CD4-positive, alpha-beta T cell treated with Interleukin-1 beta for 1 hour (primary cell): ENCODE data around the gene RXRA.

Source experiments
- DNase-seq, 2 donors: peaks; one replicate each; pipeline ENCODE4 v3.0.0-alpha.2; 2020 to 2022

RXRA gene

DNA sequence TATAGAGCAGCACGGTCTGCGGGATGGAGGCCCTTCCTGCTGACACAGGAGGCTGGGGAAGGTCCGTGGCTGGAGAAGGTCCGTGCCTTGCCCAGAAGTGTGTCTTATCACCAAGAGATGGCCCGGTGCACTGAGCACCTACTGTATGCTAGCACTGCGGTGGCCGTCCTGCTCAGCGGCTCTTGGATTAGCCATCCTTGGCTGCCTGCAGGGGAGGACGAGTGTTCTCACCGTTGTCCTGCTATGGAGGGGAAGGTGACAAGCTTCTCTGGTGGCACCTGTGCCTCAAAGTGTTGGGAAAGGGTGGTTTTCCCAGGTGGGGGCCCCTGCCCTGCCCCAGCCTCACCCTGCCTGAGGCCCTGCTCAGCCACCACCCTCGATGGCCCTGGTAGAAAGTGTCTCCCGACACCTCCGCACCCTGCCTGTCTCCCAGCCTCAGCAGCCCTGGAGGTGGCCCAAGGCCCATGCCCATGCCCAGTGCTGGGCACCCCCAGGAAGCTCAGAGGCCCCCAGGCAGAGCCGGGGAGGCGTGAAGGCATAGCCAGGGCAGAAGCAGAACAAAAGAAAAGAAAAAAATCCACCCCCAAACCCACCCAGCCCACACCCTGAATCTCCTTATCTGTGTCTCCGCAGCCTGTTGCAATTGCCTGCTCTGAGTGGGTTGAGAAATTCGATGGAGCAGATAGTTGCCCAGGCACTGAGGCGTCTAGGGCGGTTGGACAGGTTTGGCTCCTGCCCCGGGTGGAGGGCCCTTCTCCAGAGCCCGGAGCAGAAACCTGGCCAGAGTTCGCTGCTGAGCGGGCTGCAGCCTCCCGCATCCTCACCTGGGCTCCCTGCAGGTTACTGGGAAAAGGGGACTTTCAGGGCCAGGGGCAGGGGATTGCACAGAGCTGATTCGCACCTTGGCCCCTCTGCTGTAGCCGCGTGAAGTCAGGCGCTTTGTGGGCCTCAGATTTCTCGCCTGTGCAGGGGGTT is 30.5 kb downstream of the RXRA start:
- no peak for DNase-seq

DNA sequence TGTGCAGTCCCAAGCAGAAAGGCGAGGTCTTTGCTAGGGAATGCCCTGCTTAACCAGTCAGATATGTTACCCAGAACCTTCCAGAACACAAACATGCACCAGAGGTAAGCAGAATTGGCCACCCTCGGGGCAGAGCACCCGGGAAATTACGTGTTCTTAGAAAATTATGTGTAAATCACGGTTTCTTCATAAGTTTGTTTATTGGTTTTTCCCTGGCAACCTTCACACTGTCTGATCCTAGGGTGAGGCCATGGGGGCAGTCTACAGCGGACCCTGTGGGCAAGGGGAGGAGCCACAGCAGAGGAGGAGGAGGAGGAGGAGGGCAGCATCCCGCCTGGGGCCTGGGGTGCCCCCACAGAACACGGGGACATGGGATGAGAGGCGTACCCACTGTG is 31.4 kb downstream of the RXRA start:
- no peak for DNase-seq

GRCh38 chr9:134358026-134358661 is 31.9 kb downstream of the RXRA start:
- no peak for DNase-seq

DNA sequence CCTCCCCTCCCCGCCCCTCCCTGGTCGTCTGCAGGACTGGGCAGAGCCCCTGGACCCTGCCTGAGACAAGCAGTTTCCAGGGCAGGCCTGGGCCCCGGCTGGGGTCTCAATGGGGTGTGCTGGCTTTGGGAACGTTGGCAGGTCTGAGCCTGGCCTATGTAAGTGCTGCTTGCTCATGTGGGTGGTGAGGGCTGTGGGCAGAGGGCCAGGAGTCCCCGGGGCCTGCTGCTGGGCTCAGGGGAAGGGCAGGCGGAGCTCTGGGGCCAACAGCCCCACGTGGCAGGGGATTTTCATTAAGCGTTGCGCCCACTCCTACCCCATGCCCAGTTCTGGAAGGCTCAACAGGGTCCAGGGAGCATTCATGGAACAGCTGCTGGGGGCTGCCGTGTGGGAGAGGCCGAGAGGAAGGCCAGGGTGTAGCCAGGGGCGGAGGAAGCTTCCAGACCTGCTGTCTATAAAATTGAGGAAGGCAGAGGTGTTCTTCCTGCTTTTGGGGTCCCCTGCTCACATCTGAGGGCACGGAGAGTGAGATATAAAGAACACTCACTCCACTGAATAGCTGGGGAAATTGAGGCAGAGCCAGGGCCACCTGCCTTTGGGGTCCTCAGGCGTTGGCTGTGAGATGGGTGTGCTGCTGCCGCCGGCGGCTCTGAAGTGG is 32.5 kb downstream of the RXRA start:
- no peak for DNase-seq

DNA sequence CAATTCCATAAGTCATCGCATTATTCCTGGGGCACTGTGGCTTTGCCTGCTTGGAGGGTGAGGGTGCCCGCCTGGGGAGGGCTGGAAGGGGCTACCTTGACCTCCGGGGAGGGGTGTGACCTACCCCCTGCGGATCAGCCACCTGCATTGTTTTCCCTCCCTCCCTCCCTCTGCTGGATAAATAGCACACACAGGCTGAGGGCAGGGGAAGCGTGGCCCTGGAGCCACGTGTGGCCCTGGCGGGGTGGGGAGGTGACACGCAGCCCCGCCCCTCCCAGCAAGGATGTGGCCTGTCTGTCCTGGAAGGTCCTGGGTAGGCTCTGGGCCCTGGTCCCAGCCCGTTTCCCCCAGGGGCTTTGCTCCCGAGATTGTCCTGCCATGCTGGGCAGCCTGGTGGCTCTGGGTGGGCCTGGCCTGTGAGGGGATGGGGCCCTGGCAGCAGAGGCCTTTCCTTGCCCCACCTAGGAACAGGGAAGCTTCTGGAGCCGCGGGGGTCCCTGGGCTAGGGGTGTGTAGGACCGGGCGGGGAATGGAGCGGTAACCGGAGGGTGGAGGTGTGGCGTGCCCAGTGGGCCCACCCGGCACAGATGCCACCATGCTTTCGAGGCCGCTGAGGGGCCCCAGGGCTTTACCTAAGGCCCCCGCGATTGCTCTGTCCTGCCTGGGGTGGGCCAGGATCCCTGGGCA is 33.4 kb downstream of the RXRA start:
- DNase-seq, result peak in 1 of 2 donors; percentile 7

GRCh38 chr9:134360180-134360759 is 34.0 kb downstream of the RXRA start:
- DNase-seq, result peak in 1 of 2 donors; percentile 11

DNA sequence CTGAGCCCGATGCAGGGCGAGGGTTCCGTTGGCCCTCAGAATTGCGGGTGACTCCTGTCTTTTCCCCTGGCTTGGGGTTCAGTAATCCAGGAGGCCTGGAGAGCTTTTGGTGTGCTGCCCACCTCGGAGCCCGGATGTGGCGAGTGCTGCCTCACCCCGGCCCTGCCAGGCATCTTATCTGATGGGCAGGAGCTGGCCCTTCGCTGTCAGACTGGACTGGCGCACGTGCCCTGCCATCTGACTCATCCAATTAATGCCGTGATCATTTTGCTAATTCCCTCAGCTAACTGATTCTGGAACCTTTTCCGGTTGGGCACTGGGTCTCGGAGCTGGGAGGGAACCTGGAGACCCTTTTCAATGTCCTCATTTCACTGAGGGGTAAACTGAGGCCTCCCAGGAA is 34.6 kb downstream of the RXRA start:
- DNase-seq, result no peak

DNA sequence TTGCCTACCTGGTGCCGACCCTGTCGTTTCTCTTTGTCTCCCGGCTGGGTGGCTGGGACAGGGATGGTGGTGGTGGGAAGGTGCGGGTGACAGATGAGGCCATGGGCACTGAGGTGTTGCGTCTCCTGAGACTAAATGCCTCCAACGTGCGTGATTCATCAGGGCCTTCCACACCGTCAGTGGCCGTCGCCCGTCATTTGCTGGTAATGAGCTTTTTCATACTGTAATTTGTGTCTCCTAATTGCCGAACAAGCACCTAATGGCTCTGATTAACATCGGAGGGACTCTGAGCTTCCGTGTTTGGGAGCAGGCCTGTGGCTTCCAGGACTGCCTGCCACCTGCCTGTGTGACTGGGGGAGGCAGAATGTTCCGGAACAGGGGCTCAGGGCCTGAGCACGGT is 35.2 kb downstream of the RXRA start:
- DNase-seq, result no peak

DNA sequence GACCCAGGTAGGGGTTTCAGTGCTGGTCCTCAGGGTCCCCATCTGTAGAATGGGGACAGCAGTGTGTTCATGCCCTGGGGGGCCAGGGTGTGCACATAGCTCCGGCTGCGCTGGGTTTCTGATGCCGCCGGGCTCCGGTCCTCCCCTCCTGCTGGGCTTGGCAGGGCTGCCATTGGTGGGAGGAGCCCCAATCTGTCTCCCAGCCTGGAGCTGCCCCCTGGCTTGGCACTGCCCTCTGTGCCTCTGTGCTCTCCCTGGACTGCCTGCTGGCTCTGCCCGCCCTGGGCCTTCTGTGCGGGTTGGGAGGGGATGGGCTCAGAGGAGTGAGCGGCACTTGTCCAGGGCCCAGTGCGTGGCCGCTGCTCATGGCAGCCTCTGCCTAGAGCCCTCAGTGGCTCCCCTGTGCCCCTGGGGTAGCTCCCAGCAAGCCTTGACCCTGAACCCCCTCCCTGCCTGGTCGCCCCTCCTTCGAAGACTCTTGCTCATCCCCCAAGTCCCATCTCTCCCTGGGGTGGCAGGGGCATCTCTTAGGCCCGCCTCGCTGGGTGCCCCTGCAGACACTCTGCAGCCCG is 35.7 kb downstream of the RXRA start:
- DNase-seq, result no peak

- DNase-seq, result no peak
Measured at GRCh38 chr9:134363450-134363849, 37.2 kb downstream of the RXRA start.

DNA sequence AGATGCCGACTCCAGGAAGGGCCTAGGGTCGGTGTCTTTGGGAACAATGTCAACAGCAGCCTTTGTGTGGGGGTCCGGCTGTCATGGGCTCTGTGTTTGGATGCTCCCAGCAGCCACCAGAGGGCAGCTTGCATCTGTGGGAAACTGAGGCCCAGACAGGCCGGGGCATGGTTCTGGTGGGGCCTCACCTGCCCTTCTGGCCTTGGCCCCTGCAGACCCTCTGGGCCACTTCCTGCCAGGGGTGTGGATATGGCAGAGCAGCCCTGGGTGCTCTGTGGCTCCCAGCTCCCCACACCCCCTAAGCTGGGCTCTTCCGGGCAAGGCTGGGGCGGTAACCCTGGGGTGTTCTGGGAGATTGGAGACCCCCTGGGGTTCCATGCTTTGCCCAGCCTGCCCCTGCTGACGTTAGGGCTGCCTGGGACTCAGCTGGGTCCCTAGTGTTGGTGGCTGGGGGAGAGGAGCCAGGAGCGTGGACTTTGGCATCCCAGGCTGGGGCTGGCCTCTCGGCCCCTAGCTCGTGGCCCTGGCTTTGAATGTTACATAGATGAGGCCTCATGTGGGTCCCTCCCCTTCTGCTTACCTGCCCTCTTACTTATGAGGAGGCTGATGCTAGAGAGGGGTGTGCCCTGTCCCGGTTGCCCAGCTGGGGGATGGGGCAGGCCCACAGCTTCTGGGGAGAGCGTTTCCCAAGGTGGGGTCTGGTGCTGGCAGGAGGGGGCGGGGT is 38.3 kb downstream of the RXRA start:
- DNase-seq, result peak in 1 of 2 donors; percentile 18

DNA sequence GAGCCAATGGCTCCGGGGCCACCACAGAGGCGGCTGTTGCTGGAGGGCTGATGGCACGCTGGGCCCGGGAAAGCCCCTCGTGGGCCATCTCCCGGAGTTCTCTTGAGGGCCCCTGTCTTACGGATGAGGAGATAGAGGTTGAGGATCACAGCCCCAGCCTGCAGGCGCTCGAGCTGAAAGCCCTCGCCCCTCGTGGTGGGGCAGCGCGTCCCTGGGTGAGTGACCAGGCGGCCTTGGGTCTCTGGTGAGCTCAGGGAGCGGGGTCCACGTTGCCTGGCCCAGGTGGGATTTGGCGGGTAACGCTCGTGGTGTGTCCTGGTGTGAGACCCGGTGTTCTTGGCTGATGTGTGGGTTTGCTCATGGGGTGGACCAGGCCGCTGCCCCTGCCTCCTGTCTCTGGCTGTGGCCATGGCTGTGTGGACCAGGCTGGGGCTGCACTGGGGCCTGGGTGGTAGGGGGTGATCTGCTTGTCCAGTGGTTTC is 38.9 kb downstream of the RXRA start:
- DNase-seq, result no peak

- no peak for DNase-seq
Measured at GRCh38 chr9:134365791-134366222, 39.6 kb downstream of the RXRA start.

- peak in 1 of 2 donors; percentile 69 for DNase-seq
Measured at GRCh38 chr9:134366223-134367031, 40.2 kb downstream of the RXRA start.

DNA sequence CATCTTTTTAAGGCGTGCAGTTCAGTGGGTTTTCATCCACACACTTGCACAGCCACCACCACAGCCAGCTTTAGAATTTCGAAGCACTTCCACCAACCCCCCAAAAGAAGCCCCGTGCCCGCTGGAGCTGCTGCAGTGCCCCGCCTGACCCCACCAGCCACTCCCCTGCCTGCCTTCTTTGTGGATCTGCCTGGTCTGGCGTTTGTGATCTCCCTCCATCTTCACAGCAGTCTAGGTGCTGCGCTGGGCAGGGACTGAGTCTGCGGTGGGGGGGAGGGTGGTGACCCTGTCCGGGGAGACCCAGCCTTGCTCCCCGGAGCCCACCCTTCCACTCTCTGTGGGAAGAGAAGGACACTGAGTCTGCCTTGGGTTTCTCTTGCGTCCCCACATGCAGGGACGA is 40.8 kb downstream of the RXRA start:
- DNase-seq, result no peak

DNA sequence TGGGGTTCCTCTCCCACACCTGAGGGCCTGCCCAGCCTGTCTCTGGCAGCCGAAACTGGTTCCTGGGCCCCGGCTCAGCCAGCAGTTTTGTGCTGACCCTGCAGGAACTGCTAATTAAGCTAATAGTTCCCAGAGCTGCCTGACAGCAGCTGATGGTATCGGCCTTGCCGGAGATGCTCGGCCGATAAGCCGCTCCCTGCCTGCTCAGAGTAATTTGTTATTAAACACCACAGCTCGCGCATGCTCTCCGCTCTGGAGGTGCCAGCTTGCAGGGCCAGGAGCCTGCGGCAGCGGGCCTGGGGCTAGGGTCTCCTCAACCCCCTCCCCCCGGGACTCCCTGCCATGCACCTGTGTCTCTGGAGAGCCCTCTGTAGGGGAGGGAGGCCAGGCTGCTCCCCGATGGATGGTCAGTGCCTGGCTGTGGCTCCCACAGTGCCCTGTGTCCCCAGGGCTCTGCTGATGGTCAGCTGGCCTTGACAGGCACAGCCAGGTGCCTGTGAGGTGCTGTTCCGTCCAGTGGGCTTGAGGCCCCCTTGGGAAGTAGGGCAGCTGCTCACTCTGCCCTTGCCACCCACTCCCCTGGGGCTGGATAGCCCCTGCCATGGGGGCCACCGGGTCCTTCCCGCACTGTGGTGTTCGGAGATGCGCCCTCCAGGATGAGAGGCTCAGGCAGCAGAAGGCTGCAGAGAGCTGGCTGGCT is 41.7 kb downstream of the RXRA start:
- no peak for DNase-seq

- DNase-seq, result no peak
Measured at GRCh38 chr9:134368571-134368970, 42.3 kb downstream of the RXRA start.

DNA sequence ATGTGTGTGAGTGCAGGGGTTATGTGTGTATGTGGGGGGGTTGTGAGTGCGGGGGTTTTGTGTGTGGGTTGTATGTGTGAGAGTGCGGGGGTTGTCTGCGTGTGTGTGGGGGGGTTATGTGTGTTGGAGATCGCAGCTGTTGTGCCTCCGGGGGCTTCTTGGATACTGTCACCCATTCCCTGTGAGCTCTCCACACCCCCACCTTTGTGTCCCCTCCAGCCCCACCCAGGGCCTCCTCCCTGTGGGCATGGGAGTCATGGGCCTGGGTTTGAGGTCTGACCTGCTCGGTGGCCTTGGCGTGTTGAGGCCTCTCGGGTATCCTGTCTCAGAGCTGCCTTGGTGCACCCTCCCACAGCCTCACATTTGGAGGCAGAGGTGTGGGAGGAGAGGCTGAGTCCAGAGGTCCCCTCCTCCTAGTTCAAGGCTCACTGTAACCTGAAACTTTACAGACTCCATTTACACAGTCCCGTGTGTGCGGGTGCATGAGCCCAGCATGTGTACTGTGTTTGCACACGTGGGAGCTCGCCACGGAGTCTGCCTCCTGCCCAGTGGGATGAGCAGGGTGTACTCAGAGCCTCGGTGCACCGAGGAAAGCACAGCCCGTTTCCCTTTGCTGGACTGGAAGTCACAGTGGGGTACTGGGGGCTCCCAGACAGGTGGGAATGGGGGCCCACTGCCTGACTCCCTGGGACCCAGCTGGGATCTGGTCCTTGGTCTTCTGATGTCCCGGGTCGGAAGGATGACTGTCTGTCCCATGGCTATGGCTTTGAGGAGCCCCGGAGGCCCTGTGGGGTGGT is 43.4 kb downstream of the RXRA start:
- DNase-seq, result no peak

- DNase-seq, result no peak
Measured at GRCh38 chr9:134370213-134370492, 43.9 kb downstream of the RXRA start.
